ENCODE results near the gene RNPEPL1.

The RNPEPL1 gene

DNA sequence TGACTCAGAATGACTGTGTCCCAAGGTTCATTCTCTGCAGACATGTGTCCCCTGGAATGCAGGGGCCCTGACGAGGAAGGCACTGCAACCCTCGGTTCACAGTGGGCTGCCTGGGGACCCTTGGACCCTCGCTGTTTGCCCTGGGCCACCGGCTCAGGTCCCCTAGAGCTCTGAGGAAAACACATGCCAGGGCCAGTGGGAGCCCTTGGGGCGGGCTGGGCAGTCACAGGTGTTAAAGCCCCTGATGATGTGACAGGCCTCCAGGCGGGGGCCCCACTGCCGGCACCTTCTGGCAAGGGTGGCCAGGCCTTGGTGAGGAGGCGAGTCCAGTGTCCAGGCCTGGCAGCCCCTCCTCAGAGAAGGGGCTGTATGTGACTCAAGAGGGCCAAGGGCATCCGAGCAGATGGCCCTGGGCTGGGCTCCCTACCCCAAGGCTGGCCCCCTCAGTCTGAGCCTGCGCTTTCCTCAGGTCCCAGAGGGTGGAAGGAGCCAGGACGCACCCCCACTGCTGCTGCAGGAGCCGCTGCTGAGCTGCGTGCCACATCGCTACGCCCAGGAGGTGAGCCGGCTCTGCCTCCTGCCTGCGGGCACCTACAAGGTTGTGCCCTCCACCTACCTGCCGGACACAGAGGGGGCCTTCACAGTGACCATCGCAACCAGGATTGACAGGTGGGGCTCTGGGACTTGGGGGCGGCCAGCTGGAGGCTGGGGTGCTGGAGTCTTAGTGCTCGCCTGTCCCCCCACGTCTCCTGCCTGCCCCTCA is 29.3 kb downstream of the RNPEPL1 start:
- ATAC-seq, result no peak
- Mint-ChIP-seq H3K36me3 (peaks cover 29% of the 10 kb centered on the region), H3K4me3 (no peak overlapping the region), H3K27me3 (no peaks in the 10 kb centered on the region), H3K27ac (no peak overlapping the region), H3K4me1 (no peaks in the 10 kb centered on the region), H3K9me3 (no peaks in the 10 kb centered on the region)

DNA sequence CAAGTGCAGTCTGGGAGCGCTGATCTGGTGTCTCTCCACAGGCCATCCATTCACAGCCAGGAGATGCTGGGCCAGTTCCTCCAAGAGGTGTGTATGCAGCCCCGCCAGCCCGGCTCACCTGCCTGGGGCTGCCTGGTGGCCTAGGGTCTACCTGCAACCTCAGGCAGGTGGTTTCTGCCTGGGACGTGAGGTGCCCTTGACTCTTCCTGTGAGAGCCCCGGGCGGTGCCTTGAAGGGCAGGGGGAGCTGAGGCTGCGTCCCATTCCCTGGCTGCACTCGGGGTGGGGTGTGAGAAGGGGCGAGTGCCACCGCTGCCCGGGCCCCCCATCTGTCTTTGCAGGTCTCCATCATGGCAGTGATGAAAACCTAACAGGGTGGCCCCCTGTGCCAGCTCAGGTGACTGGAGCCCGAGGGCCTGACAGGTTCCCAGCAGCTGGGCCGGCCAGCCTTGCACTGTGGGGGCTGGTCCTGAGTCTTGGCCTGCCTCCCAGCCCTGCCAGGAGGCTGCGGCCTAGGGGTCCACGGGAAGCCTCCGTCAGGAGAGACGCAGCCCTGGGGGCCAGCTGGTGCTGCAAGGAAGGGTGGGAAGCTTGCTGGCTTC is 30.1 kb downstream of the RNPEPL1 start:
- Mint-ChIP-seq H3K4me1 (no peaks in the 10 kb centered on the region), H3K36me3 (peaks cover 29% of the 10 kb centered on the region), H3K27ac (no peak overlapping the region), H3K9me3 (no peaks in the 10 kb centered on the region), H3K27me3 (no peaks in the 10 kb centered on the region), H3K4me3 (no peak overlapping the region)
- ATAC-seq, result no peak

DNA sequence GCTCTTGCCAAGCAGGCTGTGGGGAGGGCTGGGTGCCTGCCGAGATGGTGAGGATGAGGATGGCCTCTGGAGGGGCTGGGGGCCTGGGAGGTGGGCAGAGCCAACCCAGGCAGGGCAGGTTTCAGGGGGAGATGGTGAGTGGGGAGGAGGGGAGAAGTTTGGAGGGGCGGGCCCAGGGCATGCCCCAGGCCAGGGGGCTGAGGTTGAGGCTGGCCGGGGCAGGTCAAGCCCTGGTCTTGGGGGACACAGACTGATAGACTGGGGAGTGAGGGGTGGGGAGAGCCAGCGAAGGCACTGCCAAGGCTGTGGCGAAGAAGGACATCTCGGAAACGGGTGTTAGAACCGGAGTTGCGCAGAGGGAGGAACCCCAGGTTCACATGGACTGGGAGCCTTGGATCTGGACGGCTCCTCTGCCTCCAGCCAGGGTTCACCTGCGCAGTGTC is 30.9 kb downstream of the RNPEPL1 start:
- Mint-ChIP-seq H3K27me3 (no peaks in the 10 kb centered on the region), H3K36me3 (peaks cover 29% of the 10 kb centered on the region), H3K4me1 (no peaks in the 10 kb centered on the region), H3K4me3 (no peak overlapping the region), H3K9me3 (no peaks in the 10 kb centered on the region), H3K27ac (no peak overlapping the region)
- ATAC-seq, result no peak

DNA sequence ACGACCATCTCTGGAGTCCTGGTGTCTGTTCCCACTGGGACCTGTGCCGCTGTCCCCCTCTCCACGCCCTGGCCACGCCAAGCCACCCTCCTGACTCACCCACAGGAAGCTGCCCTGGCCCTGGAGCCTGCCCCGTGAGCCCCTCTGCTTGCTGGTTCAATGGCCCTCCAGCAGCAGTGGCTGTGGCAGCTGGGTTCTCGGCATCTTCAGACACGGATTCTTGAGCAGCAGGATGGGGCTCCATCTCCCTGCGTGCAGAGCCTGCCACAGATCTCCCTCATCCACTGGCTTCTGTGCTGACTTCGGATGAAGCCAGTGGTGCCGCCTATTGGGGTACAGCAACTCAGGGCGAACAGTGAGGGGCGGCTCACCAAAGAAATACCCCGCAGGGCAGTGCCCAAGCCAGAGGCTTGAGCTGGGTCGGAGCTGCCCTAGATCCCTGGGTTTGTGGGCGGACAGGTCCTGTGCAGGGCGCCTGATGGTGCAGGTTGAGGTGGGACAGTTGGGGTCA is 32.2 kb downstream of the RNPEPL1 start:
- Mint-ChIP-seq H3K9me3 (no peaks in the 10 kb centered on the region), H3K27me3 (no peaks in the 10 kb centered on the region), H3K27ac (no peak overlapping the region), H3K4me1 (no peaks in the 10 kb centered on the region), H3K4me3 (no peak overlapping the region), H3K36me3 (peaks cover 29% of the 10 kb centered on the region)
- no peak for ATAC-seq

DNA sequence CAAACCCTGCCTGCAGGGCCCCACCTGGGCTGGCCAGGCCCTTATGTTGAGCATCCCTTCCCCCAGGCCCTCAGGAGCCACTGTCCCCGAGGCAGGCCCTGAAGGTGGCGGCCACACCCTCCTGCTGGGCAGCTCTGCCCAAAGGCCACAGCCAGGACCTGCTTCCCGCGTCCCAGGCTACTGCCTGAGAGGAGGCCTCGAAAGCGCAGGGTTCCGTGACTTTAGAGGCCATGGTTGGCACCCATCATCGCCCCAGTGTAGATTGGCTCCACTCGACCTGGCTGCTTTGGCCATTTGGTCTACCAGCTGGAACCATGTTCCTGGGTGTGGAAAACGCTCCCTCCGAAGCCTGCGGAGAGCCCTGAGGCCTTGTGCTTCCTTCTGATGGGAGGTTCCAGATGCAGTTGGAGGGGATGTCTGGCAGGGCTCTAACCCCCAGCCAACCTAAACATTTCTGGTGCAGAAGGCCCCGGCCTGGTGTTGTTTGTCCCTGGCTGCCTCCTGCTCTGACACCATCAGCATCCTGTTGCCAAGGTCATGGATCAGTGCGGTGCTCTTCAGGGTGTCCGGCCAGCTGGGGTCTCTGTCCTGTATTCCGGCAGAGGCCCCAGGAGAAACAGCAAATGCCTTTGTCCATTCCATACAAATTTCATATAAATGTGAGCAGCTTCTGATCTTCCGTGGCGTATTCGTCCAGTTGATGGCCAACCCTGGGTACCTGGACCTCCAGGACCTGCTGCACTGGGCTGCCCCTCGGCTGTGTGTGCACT is 33.0 kb downstream of the RNPEPL1 start:
- no peaks in the 10 kb centered on the region for H3K27me3 Mint-ChIP-seq
- ATAC-seq, result no peak
- H3K27ac Mint-ChIP-seq, result no peak overlapping the region
- H3K4me3 Mint-ChIP-seq, result no peak overlapping the region
- H3K4me1 Mint-ChIP-seq, result no peaks in the 10 kb centered on the region
- H3K36me3 Mint-ChIP-seq, result peaks cover 25% of the 10 kb centered on the region
- H3K9me3 Mint-ChIP-seq, result no peaks in the 10 kb centered on the region

DNA sequence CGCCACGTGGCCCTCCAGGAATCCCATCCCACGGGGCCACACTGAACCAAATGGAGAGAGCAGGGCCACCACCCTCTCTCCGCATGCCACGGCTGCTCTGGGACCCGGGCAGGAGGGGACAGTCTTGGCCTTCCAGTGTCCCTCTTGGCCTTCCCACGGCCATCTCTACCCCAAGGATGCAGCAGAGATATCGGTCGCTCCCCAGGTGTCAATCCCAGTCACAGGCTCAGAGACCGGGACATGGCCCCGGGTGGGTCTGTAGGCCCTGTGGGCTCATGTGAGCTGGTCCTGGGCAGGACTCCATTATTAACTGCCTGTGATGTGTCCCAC is 33.5 kb downstream of the RNPEPL1 start:
- Mint-ChIP-seq H3K27me3 (no peaks in the 10 kb centered on the region), H3K27ac (no peak overlapping the region), H3K4me1 (no peaks in the 10 kb centered on the region), H3K4me3 (no peak overlapping the region), H3K36me3 (peaks cover 25% of the 10 kb centered on the region), H3K9me3 (no peaks in the 10 kb centered on the region)
- ATAC-seq, result no peak

DNA sequence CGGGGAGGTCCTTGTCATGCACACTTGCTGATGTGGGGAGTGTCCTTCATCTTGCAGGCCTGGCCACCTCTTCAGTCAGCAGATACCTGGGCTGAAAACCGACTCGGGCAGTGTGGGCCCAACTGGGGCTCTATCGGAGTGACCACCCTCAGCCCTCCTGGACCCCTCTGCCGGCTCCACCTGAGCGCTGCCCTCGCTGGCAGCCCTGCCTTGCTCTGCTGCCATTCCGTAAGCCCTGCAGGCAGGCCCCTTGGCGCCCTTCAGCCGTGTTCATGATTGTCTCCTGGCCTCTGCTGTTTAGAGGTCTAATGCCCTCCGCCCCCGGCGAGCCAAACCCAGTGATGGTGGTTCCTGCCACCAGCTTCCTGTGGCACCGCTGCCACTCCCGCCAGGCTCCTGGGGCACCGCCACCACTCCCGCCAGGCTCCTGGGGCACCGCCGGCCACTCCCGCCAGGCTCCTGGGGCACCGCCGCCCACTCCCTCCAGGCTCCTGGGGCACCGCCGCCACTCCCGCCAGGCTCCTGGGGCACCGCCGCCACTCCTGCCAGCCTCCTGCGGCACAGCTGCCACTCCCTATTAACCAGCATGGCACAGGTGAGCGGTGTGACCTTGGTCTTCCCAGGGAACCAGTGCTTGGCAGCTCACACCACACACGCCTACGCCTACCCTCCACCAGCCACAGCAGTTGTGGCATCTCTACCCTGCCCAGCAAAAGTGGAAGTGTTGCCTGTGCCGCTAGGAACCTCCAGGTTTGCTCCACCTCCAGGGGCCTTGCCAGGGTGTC is 34.2 kb downstream of the RNPEPL1 start:
- H3K9me3 Mint-ChIP-seq, result no peaks in the 10 kb centered on the region
- H3K4me1 Mint-ChIP-seq, result no peaks in the 10 kb centered on the region
- no peaks in the 10 kb centered on the region for H3K27me3 Mint-ChIP-seq
- H3K4me3 Mint-ChIP-seq, result no peak overlapping the region
- H3K36me3 Mint-ChIP-seq, result peaks cover 25% of the 10 kb centered on the region
- no peak for ATAC-seq
- no peak overlapping the region for H3K27ac Mint-ChIP-seq

DNA sequence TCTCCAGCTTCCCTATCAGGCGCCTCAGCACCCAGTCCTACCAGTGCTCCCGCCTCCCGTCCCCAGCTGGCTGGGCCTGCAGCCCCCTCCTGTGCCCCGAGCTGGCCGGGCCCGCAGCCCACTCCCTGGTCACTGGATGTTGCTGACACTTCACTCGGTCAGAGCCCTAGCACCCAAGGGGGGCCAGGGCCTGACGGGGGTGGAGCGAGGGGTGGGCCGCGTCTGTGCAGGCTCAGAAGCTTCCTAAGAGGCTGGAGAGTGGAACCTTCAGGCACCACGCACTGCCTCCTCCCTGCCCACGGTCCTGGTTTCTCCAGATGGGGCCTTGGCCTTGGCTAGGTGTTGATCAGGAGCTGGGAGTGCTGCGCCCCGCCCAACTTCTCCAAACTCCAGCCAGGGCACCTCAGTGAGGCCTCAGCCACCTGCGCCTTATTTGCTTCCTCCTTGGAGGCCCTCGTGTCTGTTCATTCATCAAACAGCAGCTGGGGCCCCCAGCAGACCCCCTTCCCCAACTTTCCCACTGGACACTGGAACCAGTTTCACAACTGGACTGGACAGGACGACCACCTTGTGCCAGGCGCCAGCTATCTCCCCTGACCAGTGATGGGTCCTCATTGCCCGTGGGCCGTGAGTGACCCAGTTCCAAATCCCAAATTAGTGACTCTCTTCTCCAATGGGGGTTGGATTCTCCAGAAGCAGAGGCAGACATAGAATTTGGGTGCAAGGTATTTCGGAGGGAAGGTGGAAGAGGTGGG is 35.0 kb downstream of the RNPEPL1 start:
- Mint-ChIP-seq H3K9me3 (no peaks in the 10 kb centered on the region), H3K36me3 (peaks cover 25% of the 10 kb centered on the region), H3K27me3 (no peaks in the 10 kb centered on the region), H3K27ac (no peak overlapping the region), H3K4me3 (no peak overlapping the region), H3K4me1 (no peaks in the 10 kb centered on the region)
- no peak for ATAC-seq

DNA sequence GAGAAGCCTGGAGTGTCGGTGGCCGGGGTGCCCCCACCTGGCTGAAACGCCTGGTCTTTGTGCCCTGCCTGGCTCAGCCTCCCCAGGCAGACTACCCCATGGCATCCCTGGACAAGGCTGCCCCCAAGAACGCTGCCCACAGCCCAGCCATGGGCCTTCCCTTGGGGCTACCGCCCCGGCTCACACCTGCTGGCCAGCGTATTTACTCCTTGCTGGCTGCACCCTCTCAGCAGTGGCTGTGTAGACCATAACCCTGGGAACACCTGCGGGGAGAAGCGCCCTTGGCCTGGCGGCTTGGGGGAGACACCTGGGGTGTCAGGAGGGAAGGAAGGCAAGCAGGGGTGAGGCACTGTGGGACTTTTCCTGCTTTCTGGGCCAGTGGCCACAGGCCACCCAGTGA is 35.6 kb downstream of the RNPEPL1 start:
- Mint-ChIP-seq H3K9me3 (no peaks in the 10 kb centered on the region), H3K4me1 (no peaks in the 10 kb centered on the region), H3K4me3 (no peak overlapping the region), H3K36me3 (peaks cover 20% of the 10 kb centered on the region), H3K27ac (no peak overlapping the region), H3K27me3 (no peaks in the 10 kb centered on the region)
- no peak for ATAC-seq

DNA sequence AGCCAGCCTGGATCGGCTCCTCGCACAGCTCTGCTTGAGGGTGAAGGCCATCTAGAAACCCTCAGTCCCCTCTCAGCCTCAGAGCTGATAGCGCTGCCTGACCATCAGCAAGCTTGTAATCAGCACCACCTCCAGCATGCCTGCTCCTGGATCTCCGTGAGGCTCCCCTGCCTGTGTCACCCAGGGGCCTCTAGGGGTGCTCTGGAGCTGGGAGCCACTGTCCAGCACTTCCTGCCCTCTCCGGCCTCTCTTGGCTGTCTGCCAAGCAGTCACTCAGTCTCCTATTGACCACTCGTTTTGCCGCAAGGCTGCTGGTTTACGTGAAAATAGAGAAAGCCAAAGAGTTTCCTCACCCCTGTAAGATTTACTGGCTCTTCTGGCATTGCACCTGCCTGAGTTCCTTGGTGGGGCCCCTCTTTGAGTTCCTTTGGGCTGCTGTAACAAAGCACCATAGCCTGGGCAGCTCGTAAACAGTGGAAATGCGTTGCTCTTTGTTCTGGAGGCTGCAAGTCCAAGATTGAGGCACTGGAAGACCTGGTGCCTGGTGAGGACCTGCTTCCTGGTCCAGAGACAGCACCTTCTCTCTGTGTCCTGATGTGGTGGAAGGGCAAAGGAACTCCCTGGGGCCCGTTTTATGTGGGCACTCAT is 36.1 kb downstream of the RNPEPL1 start:
- no peak for ATAC-seq
- no peaks in the 10 kb centered on the region for H3K4me1 Mint-ChIP-seq
- H3K9me3 Mint-ChIP-seq, result no peaks in the 10 kb centered on the region
- no peaks in the 10 kb centered on the region for H3K27me3 Mint-ChIP-seq
- no peak overlapping the region for H3K27ac Mint-ChIP-seq
- no peak overlapping the region for H3K4me3 Mint-ChIP-seq
- peaks cover 14% of the 10 kb centered on the region for H3K36me3 Mint-ChIP-seq

DNA sequence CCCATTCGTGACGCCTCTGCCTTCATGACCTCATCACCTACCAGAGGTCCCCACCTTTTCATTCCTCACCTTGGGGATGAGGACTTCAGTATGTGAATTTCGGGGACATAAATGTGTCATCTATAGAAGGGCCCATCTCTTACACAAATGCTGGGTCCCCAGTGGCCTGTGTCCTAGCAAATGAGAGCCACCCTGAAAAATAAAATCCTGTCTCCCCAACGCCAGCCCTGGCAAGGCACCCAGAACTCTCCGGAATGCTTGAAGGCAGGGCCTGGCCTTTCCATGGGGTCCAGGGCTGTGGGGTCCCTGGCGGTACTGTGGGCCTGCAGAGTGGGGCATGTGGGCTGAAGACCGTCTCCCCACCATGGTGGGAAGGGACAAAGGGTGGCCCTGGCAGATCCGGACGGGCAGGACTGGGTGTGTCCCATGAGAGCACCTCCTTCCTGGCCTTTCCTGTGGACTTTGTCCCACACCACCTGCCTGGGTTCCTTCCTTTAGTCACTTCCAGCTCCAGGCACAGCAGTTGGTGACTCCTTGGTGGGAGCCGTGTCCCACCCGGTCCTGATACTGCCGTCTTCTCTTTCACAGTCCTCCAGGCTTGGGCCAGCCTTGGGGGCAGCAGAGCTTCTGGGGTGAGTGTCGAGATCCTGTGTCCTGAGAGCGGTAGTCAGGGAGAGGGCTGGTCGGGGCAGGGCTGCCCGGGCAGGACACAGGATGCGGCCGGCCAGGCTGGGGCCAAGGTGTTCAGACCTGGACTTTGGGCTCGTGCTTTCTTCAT is 36.8 kb downstream of the RNPEPL1 start:
- H3K36me3 Mint-ChIP-seq, result peaks cover 9% of the 10 kb centered on the region
- H3K27ac Mint-ChIP-seq, result no peak overlapping the region
- H3K4me1 Mint-ChIP-seq, result no peaks in the 10 kb centered on the region
- no peak overlapping the region for H3K4me3 Mint-ChIP-seq
- no peaks in the 10 kb centered on the region for H3K9me3 Mint-ChIP-seq
- no peak for ATAC-seq
- no peaks in the 10 kb centered on the region for H3K27me3 Mint-ChIP-seq

DNA sequence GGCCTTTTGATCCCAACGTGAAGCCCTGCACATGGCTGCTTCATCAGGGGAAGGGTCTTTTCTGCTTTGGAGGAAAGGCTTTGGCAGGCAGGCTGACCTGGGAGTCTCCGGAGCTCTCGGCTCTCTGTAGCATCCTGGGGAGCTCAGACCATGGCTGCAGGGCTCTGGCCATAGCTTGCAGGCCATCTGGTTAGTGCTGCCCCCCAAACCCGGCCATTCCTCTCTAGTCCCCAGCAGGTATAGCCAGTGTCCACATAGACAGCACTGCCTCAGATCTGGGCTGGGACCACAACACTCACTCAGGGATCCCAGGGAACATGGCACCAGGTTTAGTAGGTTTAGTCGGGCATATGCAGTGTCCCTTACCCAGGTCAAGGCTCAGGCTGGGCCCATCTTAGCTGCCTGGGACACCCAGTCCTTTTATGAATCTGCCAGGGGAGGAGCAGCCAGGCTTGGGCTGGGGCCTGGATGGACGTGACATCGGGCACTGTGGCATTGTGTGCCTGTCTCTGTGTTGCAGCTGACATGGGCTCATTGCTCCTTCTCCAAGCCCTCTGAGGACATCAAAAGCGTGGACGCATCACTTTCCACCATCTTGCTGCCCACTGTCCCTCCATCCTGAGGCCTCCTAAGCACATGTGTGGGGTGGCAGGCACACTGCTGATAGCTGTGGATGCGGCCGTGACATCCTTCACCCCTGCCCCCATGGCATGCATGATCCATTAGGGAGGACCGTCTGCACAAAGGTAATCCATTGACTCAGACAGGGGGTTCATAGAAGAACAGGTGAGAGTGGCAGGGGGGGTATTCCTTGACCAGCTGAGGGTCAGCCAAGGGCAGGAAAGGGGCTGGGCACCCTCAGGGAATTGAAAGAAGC is 37.8 kb downstream of the RNPEPL1 start:
- Mint-ChIP-seq H3K36me3 (peaks cover 8% of the 10 kb centered on the region), H3K27me3 (no peaks in the 10 kb centered on the region), H3K9me3 (no peaks in the 10 kb centered on the region), H3K4me3 (no peak overlapping the region), H3K4me1 (no peaks in the 10 kb centered on the region), H3K27ac (no peak overlapping the region)
- ATAC-seq, result no peak

All from stimulated activated memory B cell treated with anti-CD40 and anti-IgM and Interleukin-4, amounts not matched to agents 10 μg/mL and 1 μg/mL and 100 μg/mL, for 72 hours (primary cell).